Activated CD4-positive, alpha-beta T cell treated with anti-CD3 and anti-CD28 coated beads for 4 hours (primary cell): ENCODE results near the gene PHTF2.

Source experiments
- DNase-seq, 2 donors: peaks; one replicate each; pipeline ENCODE4 v3.0.0-alpha.2; 2020

PHTF2 gene

DNA sequence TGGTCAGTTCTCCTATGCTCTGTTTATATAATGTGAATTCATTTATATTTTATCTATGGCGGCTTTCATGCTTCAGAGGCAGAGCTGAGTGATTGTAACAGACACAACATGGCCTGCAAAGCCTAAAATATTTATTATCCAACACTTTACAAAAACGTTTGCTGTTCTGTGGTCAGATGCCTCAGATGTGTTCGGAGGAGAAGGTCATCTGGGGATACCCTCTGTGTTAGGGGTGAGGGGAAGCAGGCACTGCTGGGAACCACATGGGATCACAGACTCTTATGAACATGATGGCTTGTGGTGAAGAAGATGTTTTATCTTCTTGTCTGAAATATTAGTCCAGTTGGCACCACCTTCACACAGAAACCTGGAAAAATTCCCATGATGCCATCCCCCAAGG lies 203.4 kb downstream of the PHTF2 start:
- no peak for DNase-seq

GRCh38 chr7:78002715-78003114 lies 204.1 kb downstream of the PHTF2 start:
- no peak for DNase-seq

- no peak for DNase-seq
Measured at GRCh38 chr7:78006063-78006755, 207.6 kb downstream of the PHTF2 start.
